ENCODE measurements around the gene NDUFA1. TPM values are rescaled to one million over a fixed set of nuclear protein-coding genes. Genes with fewer than 3 reads are reported as not detected.
"Not testable (repeated sequence)": the region's sequence is repeated elsewhere in the genome, so short reads cannot be mapped to it uniquely, and the experiment has no call there.

Gene NDUFA1
- total RNA-seq, 1 donor from 2014 or later = 71.2 TPM

- H3K36me3 Mint-ChIP-seq (ENCODE audit: low read depth) = peaks cover 11% of the 10 kb centered on the region
- H3K27ac Mint-ChIP-seq; intact Hi-C loops (cut with micrococcal nuclease); H3K9me3 Mint-ChIP-seq; DNase-seq (ENCODE audit: low spot score); H3K4me3 Mint-ChIP-seq; H3K4me1 Mint-ChIP-seq (ENCODE audit: low read depth); H3K27me3 Mint-ChIP-seq (ENCODE audit: insufficient read depth): not testable (repeated sequence)
Observed at GRCh38 chrX:119922391-119922790, 50.8 kb downstream of the NDUFA1 start.

Other genes starting within 250 kb of the NDUFA1 start
- gene SEPTIN6, start 178.7 kb upstream of the NDUFA1 start, total RNA-seq = 159 and 172 TPM in 2 replicates
- gene SOWAHD, start 113.2 kb upstream of the NDUFA1 start, total RNA-seq = 0.21 and 0.34 TPM in 2 replicates
- 1,853 and 1,912 TPM in 2 replicates for gene RPL39, start 80.2 kb upstream of the NDUFA1 start, total RNA-seq
- gene UPF3B, start 18.9 kb upstream of the NDUFA1 start, total RNA-seq = 11.0 and 13.0 TPM in 2 replicates
- 28.8 and 29.7 TPM in 2 replicates for gene RNF113A, start 99 bp upstream of the NDUFA1 start, total RNA-seq
- gene AKAP14, start 24.1 kb downstream of the NDUFA1 start, total RNA-seq = not detected in 2 replicates
- 9.4 and 10.1 TPM in 2 replicates for gene NKAP, start 71.9 kb downstream of the NDUFA1 start, total RNA-seq
- gene RHOXF2B, start 205.9 kb downstream of the NDUFA1 start, total RNA-seq = not detected in 2 replicates
- not detected in 2 replicates for gene RHOXF1, start 244.1 kb downstream of the NDUFA1 start, total RNA-seq